H1 (cell line): ENCODE data around the gene ELOVL6. TPM values are rescaled to one million over a fixed set of nuclear protein-coding genes. Genes with fewer than 3 reads are reported as not detected.

Experiments used
- RBBP5 ChIP-seq: IDR thresholded peaks from 2 replicates; pipeline ENCODE4 v1.7.1; 2012; ENCODE audit warnings: low read depth, mild to moderate bottlenecking, inconsistent platforms, low read length, moderate library complexity, borderline replicate concordance
- polyA plus RNA-seq, 7 experiments: library from polyadenylated mRNA; depleted of rRNA in 3 of 7; stranded (reverse) in 5 of 7; unstranded in 2 of 7; fragments of >200 nt in 5 of 7; fragments of 200-250 nt in 2 of 7; gene quantifications; 1 replicate in 5 of 7; 2 replicates in 1 of 7; 4 replicates in 1 of 7; pipeline versions ENCODE4 v1.2.1 to v1.2.3, GENCODE V29; 2011 to 2013; ENCODE audit warnings: missing spikeins in 2 of 7, mixed read lengths in 2 of 7
- total RNA-seq: library from RNA; stranded (reverse); fragmentation: NEBNext Ultra II Directional; extraction: Animal tissue kit (Norgen Biotek cat#: 25700); gene quantifications from 2 replicates; pipeline ENCODE4 v1.2.1, GENCODE V29; 2021

The ELOVL6 gene
- total and polyA plus RNA-seq, 2 of the 8 experiments (the other 6 are each of a cell fraction or from before 2014, with no cell fraction given): 27.8 to 86.6 TPM

DNA sequence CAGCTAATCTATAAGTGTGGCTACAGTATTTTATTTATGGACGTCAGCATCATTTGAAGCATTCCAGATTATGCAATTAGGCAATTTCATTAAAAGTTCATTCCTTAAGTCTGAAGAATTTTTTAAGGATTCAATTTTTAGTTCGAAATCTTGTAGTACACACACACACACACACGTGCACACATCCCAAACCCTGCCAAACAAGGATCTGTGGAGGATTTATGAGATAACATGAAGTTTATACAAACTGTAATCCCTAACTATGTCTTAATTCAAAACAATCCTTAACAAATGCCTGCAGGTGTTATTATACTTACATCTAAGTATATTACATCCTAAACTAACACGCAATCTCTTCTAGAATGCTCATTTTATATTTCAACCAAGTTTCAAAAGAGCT, 105.8 kb downstream of the ELOVL6 start (continued):
- TF ChIP-seq RBBP5: no peak
- TF ChIP-seq, all 59 proteins: peak for 0
